DOHH2 (cell line): Measurements from ENCODE around the gene RIOK3.

Experiments
- CTCF ChIP-seq: fragments of 200-600 bp; sonication (generic); IDR thresholded peaks from one replicate; pipeline ENCODE4 v1.5.1; 2014; ENCODE audit warnings: antibody characterized with exemption, mild to moderate bottlenecking, low read depth, low read length; ENCODE audit not compliant: poor library complexity, severe bottlenecking
- EZH2phosphoT487 ChIP-seq: fragments of 200-600 bp; sonication (generic); IDR thresholded peaks from 2 replicates; pipeline ENCODE4 v1.6.1; 2017; ENCODE audit warnings: borderline replicate concordance, mild to moderate bottlenecking, antibody characterized with exemption, low read length, moderate library complexity, mixed read lengths

DNA sequence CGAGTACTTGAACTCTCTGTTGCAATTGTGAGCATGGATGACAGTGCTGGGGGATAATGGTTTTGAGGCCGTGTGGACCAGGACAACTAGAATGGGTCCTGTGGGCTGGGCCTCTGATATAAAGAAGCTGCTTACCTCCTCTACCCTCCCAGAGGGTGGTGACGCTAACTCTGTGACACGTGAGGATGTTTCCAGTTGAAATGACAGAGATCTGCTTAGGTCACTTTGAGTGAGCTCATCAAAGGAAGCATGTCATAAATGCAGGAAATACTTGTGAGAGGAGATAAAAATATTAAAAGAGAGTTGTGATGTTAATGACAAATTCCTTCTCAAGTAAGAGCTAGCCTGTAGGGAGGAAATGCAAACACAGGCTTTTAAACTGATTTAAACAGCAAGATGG is 66.6 kb downstream of the RIOK3 start:
- TF ChIP-seq CTCF (no peak), EZH2phosphoT487 (no peak)
